OCI-LY3 (cell line): ENCODE measurements around the gene EFS.

ENCODE experiments used
- EZH2phosphoT487 ChIP-seq: fragments of 200-600 bp; shearing (Covaris generic); IDR thresholded peaks from 2 replicates; pipeline ENCODE4 v1.6.1; 2018; ENCODE audit warnings: antibody characterized with exemption, mixed run types, low read depth
- TF ChIP-seq, protein P1 (sequence below): fragments of 200-600, 300-600 bp; sonication (generic); IDR thresholded peaks from 2 replicates; pipeline ENCODE4 v1.5.1; 2014; ENCODE audit warnings: antibody characterized with exemption, low read length, low read depth

DNA sequence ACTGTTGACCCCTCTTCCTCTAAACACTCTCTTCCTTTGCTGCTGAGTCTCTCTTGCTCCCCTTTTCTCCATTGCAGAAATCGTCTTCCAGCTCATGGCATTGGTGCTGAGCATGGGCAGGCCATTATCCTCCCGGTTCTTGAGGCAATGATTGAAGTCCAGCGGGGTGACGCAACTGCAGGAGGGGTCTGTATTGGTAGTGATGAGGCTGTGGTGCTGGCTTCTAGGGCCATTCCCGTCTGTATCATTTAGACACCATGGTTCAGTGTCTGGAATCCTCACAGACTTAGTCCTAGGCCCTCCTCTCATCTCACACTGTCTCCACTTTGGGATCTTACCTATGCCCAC is 11.6 kb downstream of the EFS start:
- TF ChIP-seq, protein P1, sequence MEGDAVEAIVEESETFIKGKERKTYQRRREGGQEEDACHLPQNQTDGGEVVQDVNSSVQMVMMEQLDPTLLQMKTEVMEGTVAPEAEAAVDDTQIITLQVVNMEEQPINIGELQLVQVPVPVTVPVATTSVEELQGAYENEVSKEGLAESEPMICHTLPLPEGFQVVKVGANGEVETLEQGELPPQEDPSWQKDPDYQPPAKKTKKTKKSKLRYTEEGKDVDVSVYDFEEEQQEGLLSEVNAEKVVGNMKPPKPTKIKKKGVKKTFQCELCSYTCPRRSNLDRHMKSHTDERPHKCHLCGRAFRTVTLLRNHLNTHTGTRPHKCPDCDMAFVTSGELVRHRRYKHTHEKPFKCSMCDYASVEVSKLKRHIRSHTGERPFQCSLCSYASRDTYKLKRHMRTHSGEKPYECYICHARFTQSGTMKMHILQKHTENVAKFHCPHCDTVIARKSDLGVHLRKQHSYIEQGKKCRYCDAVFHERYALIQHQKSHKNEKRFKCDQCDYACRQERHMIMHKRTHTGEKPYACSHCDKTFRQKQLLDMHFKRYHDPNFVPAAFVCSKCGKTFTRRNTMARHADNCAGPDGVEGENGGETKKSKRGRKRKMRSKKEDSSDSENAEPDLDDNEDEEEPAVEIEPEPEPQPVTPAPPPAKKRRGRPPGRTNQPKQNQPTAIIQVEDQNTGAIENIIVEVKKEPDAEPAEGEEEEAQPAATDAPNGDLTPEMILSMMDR: no peak
- TF ChIP-seq EZH2phosphoT487: no peak
